DND-41 (cell line): ENCODE data around the gene SLC34A3.
A peak's percentile ranks its signal among the peaks of the same experiment; 100 is the strongest.

Experiments used
- ATAC-seq: fragments of 200-7000 bp; cut with Tn5 transposase; 3 replicates; pipeline ENCODE4 v1.9.1; 2021; ENCODE audit warnings: low read depth; ENCODE audit not compliant: insufficient read depth
- DNase-seq: peaks from one replicate; pipeline ENCODE4 v3.0.0-alpha.2; 2020
- H2AFZ ChIP-seq: 2 replicates; pipeline ENCODE4 v1.6.0; 2012; ENCODE audit warnings: low read depth, low read length
- H3K27ac ChIP-seq: 2 replicates; pipeline ENCODE4 v1.5.1; 2012; ENCODE audit warnings: low read length, inconsistent platforms
- H3K27me3 ChIP-seq: fragments of 200-600 bp; sonication (generic); 2 replicates; pipeline ENCODE4 v1.6.0; 2012; ENCODE audit warnings: low read length, mild to moderate bottlenecking, inconsistent platforms; ENCODE audit not compliant: insufficient read depth, poor library complexity
- H3K36me3 ChIP-seq: 2 replicates; pipeline ENCODE4 v1.5.1; 2012; ENCODE audit warnings: low read length, inconsistent platforms; ENCODE audit not compliant: insufficient read depth
- H3K4me1 ChIP-seq: 2 replicates; pipeline ENCODE4 v1.5.1; 2012; ENCODE audit warnings: mild to moderate bottlenecking, low read length; ENCODE audit not compliant: insufficient read depth
- H3K4me2 ChIP-seq: 2 replicates; pipeline ENCODE4 v1.6.0; 2012; ENCODE audit warnings: mild to moderate bottlenecking, moderate library complexity, low read length, inconsistent platforms; ENCODE audit not compliant: insufficient read depth
- H3K4me3 ChIP-seq, 2 experiments: fragments of 200-600 bp in 1 of 2; shearing (Covaris generic) in 1 of 2; 2 replicates each; pipeline ENCODE4 v1.5.1; 2012 to 2016; ENCODE audit warnings: inconsistent platforms in 2 of 2, low read length in 2 of 2, mild to moderate bottlenecking in 2 of 2, low read depth in 1 of 2, moderate library complexity in 1 of 2
- H3K79me2 ChIP-seq: 2 replicates; pipeline ENCODE4 v1.6.0; 2012; ENCODE audit warnings: low read length, inconsistent platforms; ENCODE audit not compliant: insufficient read depth
- H3K9ac ChIP-seq: 2 replicates; pipeline ENCODE4 v1.6.0; 2012; ENCODE audit warnings: low read depth, mild to moderate bottlenecking, inconsistent platforms, low read length, moderate library complexity
- H3K9me3 ChIP-seq: 2 replicates; pipeline ENCODE4 v1.5.1; 2012; ENCODE audit warnings: low read length, moderate library complexity, mild to moderate bottlenecking, inconsistent platforms; ENCODE audit not compliant: insufficient read depth, severe bottlenecking
- H4K20me1 ChIP-seq: 2 replicates; pipeline ENCODE4 v1.6.0; 2012; ENCODE audit warnings: low read length; ENCODE audit not compliant: insufficient read depth
- EZH2 ChIP-seq: IDR thresholded peaks from 3 replicates; pipeline ENCODE4 v1.6.1; 2012; ENCODE audit warnings: borderline replicate concordance, low read depth, mild to moderate bottlenecking, moderate library complexity, low read length, inconsistent platforms; ENCODE audit not compliant: severe bottlenecking
- TF ChIP-seq, protein P1 (sequence below): IDR thresholded peaks from 2 replicates; pipeline ENCODE4 v1.5.1; 2012; ENCODE audit warnings: borderline replicate concordance, low read length, moderate library complexity, mild to moderate bottlenecking; ENCODE audit not compliant: poor library complexity, severe bottlenecking; ENCODE audit errors: extremely low read depth

The SLC34A3 gene

DNA sequence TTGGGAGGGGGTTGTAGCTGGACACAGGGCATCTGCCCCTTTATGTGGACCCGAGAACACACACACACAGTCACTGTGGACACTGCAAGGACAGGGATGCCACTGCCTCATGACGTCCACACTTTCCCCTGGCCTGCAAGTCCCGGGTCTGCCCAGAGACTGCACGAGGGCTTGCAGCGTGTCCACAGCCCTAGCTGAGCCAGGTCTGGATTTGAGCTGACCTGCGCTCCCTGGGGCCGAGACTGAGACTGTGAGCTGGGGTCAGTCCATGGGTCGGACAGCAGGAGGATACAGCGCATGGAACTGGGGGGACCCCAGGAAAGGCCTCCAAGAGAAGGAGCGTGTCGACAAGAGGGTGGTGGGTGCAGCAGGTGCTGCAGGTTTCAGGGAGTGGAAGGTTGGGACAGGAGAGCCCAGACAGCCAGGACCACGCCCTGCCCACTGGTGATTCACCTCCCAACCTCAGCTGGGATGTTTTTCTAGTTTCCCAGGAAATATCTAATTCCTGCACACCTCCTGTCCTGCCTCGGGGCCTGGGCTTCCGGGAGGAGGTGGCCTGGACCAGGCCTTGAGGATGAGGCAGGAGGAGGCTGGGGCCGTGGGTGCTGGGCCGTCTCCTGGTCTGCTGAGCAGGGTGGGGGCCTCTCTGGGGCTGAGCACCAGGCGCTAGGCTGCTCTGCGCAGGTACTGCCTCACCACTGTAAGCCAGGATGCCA is 4.2 kb upstream of the SLC34A3 start:
- no peaks in the 10 kb centered on the region for H3K9me3 ChIP-seq
- no peak overlapping the region for H3K4me3 ChIP-seq
- H3K9ac ChIP-seq, result no peak overlapping the region
- H3K27me3 ChIP-seq, result no peaks in the 10 kb centered on the region
- no peak for ATAC-seq
- H3K4me2 ChIP-seq, result no peak overlapping the region
- no peak overlapping the region for H2AFZ ChIP-seq
- H4K20me1 ChIP-seq, result no peaks in the 10 kb centered on the region
- DNase-seq, result no peak
- H3K36me3 ChIP-seq, result no peaks in the 10 kb centered on the region
- H3K4me1 ChIP-seq, result peaks cover 20% of the 10 kb centered on the region
- no peak overlapping the region for H3K27ac ChIP-seq
- H3K79me2 ChIP-seq, result no peaks in the 10 kb centered on the region
- TF ChIP-seq EZH2, result no peak
- TF ChIP-seq, protein P1, sequence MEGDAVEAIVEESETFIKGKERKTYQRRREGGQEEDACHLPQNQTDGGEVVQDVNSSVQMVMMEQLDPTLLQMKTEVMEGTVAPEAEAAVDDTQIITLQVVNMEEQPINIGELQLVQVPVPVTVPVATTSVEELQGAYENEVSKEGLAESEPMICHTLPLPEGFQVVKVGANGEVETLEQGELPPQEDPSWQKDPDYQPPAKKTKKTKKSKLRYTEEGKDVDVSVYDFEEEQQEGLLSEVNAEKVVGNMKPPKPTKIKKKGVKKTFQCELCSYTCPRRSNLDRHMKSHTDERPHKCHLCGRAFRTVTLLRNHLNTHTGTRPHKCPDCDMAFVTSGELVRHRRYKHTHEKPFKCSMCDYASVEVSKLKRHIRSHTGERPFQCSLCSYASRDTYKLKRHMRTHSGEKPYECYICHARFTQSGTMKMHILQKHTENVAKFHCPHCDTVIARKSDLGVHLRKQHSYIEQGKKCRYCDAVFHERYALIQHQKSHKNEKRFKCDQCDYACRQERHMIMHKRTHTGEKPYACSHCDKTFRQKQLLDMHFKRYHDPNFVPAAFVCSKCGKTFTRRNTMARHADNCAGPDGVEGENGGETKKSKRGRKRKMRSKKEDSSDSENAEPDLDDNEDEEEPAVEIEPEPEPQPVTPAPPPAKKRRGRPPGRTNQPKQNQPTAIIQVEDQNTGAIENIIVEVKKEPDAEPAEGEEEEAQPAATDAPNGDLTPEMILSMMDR, result no peak

DNA sequence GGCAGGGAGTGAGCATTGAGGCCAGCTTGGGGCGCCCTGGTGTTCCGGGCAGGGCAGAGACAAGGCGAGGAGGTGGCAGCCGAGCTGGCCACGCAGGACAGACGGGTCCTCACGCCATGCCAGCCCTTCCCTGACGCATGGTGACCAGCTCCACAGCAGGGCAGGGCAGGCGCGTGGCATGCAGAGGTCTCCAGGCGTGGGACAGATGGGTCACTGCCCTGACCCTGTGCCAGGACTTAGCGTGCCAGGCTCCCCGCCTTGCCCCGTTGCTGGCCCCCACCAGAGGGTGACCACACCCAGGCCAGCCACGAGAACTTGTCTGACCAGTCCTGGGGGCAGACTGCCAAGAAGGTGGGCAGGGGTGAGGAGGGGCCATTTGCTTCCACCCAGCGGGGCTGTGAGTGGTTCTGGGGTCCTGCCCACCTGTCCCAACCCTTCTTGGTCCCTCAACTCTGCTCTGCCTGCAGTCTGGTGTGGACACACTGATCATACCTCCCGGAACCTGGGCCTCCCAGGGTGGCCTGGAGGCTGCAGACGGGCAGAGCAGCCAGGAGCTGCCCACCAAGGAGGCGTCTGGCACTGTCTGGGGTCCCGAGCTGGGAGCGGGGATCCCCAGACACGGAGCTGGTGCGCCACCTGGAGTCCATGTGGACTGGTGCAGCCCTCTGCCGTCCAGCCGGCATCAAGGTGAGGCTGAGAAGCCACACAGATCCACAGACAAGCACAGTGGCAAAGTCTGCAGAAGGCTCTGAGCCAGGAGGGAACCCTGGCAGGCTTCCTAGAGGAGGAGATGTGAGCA is 3.4 kb upstream of the SLC34A3 start, which contains the start of gene RNF224:
Gene RNF224, plus strand, starts transcription at position 449 of the 799 bp plus-strand sequence. CDS start 834 bp downstream, outside the sequence.
- Histone ChIP-seq H3K36me3 (no peaks in the 10 kb centered on the region), H3K9ac (no peak within 1 kb of the TSS), H2AFZ (no peak within 1 kb of the TSS), H3K4me1 (peaks cover 20% of the 10 kb centered on the region), H4K20me1 (no peaks in the 10 kb centered on the region), H3K27me3 (no peaks in the 10 kb centered on the region), H3K4me3 (no peak within 1 kb of the TSS), H3K27ac (no peak within 1 kb of the TSS), H3K4me2 (no peak within 1 kb of the TSS), H3K79me2 (no peaks in the 10 kb centered on the region), H3K9me3 (no peaks in the 10 kb centered on the region)
- TF ChIP-seq, protein P1, result peak; percentile 91
- no peak for TF ChIP-seq EZH2
- DNase-seq (peak; percentile 81), ATAC-seq (peak; percentile 69)

DNA sequence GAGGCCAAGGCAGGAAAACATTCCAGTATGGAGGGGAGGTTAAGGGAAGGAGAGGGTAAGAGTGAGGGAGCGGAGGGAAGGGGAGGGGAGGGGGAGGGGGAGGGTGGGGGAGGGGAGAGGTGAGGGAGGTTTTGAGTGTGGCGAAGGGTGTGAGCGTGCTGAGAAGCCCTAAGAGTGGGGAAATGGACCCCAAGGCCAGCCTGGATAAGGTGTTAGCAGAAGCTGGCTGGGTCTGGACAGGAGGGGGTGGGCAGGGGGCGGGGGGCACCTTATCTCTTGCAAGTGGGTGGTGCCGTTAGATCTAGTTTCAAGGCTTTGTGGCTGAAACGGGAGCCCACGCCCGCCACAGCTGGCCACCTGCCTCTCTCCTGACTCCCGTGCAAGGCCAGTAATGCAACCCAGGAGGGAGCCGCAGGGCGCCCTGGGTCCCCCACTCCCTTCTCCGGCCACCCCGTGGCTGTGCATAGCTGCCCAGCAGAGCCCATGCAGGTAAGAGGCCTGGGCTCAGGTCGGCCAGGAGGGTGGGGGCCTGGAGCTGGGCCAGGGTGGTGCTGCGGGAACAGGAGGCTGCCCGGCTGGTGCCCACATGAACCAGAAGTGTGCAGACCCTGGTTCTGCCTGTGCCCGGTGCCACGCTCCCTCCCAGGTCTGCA is 2.7 kb upstream of the SLC34A3 start:
- TF ChIP-seq, protein P1, result no peak
- no peak for TF ChIP-seq EZH2
- no peak overlapping the region for H3K9ac ChIP-seq
- H2AFZ ChIP-seq, result no peak overlapping the region
- no peaks in the 10 kb centered on the region for H3K79me2 ChIP-seq
- H3K9me3 ChIP-seq, result no peaks in the 10 kb centered on the region
- no peak overlapping the region for H3K4me3 ChIP-seq
- peaks cover 14% of the 10 kb centered on the region for H3K4me1 ChIP-seq
- no peak for DNase-seq
- H3K27me3 ChIP-seq, result no peaks in the 10 kb centered on the region
- H3K27ac ChIP-seq, result no peak overlapping the region
- no peak overlapping the region for H3K4me2 ChIP-seq
- no peaks in the 10 kb centered on the region for H3K36me3 ChIP-seq
- no peak for ATAC-seq
- H4K20me1 ChIP-seq, result no peaks in the 10 kb centered on the region
